GM19099 (cell line): ENCODE data around the gene NFIX.

Experiments
- POLR2A ChIP-seq: IDR thresholded peaks from 3 replicates; pipeline ENCODE4 v1.6.1; 2011; ENCODE audit warnings: low read depth; ENCODE audit not compliant: insufficient read length; ENCODE audit errors: extremely low read depth

NFIX gene

DNA sequence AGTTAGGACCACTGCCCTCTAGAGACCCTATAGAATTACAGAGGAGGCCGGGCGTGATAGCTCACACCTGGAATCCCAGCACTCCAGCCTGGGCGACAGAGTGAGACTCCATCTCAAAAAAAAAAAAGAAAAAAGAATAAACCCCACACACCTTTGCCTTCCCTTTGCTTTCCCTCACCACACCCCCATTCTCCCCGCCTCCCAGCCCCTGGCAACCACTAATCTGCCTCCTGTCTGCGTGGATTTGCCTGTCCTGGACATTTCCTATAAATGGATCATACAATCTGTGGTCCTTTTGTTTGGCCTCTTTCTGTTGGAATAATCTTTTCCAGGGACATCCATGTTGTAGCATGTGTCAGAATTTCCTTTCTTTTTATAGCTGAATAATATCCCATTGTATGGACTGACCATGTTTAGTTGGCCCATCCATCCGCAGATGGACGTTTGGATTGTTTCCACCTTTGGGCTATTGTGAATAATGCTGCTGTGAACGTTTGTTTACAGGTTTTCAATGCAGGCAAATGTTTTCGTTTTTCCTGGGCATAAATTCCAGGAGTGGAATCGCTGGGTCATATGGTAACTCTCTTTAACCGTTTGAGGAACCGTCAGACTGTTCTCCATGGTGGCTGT is 138.1 kb downstream of the NFIX start:
- no peak for TF ChIP-seq POLR2A

DNA sequence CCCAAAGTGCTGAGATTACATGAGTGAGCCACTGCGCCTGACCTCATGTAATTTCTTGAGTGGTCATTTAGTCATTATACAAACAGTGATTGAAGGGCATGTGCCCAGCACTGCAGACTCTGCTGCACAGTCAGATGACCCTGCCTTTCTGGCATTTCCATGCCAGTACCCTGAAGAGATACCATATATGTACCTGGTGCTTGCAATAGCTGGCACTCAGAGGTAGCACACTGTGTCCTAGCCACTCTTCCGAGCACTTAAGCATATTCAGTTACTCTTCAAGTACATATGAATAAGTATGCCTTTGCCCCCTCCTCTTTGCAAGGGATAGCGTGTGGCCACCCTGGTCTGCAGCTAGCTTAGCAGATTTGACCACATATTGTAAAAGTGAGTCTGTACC is 139.4 kb downstream of the NFIX start:
- TF ChIP-seq POLR2A: no peak

DNA sequence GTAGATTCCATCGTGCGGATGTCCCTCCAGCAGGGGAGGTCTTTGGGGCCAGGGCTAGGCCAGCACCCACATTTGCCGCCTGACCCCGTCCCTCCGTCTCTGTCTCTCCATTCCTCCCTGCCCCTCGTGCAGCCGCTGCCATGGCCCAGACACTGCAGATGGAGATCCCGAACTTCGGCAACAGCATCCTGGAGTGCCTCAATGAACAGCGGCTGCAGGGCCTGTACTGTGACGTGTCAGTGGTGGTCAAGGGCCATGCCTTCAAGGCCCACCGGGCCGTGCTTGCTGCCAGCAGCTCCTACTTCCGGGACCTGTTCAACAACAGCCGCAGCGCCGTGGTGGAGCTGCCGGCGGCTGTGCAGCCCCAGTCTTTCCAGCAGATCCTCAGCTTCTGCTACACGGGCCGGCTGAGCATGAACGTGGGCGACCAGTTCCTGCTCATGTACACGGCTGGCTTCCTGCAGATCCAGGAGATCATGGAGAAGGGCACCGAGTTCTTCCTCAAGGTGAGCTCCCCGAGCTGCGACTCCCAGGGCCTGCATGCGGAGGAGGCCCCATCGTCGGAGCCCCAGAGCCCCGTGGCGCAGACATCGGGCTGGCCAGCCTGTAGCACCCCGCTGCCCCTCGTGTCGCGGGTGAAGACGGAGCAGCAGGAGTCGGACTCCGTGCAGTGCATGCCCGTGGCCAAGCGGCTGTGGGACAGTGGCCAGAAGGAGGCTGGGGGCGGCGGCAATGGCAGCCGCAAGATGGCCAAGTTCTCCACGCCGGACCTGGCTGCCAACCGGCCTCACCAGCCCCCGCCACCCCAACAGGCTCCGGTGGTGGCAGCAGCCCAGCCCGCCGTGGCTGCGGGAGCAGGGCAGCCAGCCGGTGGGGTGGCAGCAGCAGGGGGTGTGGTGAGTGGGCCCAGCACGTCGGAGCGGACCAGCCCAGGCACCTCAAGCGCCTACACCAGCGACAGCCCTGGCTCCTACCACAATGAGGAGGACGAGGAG is 140.1 kb downstream of the NFIX start:
- TF ChIP-seq POLR2A: no peak

DNA sequence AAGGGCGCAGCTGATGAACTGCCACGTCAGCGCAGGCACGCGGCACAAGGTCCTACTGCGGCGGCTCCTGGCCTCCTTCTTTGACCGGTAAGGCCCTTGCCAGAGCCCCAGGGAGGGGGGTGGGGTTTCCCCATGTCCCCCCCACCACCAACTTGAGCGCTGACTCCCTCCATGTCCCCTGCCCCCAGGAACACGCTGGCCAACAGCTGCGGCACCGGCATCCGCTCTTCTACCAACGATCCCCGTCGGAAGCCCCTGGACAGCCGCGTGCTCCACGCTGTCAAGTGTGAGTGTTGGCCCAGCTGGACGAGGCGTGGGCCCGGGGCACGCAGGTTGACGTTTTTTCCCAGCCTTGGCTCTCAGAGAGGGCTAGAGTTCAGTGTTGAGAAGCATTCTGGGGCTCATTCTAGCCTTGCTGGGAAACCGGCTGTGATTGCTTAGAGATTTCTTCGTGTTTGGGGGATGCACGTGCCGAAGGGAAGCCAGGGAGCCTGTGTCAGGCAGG is 142.1 kb downstream of the NFIX start:
- TF ChIP-seq POLR2A: no peak

DNA sequence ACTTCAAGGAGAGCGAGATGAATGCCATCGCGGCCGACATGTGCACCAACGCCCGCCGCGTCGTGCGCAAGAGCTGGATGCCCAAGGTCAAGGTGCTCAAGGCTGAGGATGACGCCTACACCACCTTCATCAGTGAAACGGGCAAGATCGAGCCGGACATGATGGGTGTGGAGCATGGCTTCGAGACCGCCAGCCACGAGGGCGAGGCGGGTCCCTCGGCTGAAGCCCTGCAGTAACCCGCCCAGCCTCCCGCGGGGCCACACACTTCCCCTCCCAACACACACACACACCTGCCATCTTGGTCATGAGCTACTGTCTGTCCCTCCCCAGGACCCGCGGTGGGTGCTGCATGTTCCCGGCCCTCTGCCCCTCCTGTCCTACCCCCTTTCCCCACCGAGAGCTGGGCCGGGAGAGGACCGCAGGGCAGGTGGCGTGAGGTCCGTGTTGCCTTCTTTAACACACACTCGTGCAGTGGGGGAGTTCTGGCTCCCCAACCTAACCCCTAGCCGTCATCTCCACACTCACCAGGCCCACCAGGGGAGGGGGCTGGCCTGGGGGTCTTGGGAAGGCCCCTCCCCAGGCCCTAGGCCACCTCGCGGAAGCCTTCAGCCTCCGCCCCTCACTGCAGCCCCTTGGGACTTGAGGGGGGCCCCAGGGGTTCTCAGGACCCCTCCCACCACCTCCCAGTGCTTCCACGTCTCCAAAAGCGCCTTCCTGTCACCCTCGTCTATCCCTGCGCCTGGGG is 143.1 kb downstream of the NFIX start:
- no peak for TF ChIP-seq POLR2A

DNA sequence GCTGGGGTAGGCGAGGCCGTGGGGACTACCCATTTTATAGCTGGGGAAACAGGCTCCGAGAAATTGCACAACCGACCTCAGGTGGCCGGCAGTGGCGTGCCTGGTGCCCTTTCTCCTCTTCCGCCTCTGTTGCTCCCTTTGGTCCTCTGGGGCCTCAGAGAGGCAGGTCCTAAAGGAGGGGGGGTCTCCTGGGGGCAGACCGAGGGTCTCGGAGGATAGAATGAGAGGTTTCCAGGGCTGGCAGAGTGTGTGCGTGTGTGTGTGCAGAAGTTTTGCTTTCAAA is 143.6 kb downstream of the NFIX start:
- no peak for TF ChIP-seq POLR2A

DNA sequence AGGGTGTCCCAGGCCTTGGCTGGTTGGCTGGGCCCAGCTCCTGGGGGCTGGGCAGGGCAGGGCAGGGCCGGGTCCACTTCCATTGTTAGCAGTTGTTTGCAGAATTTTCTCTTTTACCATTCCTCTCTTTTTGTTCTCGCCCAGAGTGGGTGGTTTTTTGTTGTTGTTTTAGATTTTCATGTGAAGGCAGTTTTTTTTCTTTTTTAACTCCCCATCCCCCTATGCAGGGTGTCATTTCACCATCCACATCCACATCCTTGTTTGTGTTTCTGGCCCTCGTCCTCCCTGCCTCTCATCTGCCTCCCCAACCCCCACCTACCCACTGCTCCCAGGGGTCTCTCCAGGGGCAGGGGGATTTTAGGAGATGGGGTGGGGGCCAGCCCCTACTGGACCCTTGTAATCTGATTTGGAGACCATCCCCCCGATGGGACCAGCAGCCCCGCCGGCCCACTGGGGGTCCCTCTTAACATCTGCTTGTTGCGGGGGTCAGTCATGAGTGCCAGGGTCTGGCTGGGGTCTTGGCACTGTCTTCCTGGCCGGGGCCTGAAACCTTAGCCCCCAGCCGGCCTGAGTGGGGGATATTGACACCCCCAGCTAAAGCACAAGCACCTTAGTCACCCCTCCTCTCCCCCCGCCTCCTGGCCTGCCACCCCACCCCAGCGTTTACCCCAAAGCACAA is 144.5 kb downstream of the NFIX start:
- no peak for TF ChIP-seq POLR2A

DNA sequence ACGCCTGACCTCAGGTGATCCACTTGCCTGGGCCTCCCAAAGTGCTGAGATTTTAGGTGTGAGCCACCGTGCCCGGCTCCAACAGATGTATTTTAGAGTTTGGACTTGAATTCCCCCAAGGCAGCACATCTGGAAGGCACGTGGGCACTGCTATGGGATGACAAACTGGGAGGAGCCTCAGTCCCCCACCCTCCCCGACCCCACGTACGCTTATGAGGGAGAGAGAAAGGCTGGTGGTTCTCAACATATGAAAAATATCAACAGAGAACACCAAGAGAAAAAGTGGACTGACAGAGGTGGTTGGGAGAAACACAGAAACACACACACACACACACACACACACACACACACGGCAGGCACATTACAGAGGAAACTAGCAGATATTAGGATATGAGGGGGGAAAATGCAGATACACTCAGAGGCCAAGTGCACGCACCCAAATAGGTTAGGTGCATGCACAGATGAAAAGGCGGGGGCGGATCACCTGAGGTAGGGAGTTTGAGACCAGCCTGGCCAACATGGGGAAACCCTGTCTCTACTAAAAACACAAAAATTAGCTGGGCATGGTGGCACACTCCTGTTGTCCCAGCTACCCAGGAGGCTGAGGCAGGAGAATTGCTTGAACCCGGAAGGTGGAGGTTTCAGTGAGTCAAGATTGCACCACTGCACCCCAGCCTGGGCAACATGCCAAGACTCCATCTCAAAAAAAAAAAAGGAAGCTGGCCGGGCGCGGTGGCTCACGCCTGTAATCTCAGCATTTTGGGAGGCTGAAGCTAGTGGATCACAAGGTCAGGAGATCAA is 151.7 kb downstream of the NFIX start:
- no peak for TF ChIP-seq POLR2A
